GM20000 (cell line): ENCODE data around the gene NMNAT3.

Experiments used
- DNase-seq: peaks from one replicate; pipeline ENCODE4 v3.0.0; 2012; ENCODE audit warnings: low spot score
- CTCF ChIP-seq: IDR thresholded peaks from 2 replicates; pipeline ENCODE4 v1.5.1; 2012; ENCODE audit warnings: mild to moderate bottlenecking, control low read depth; ENCODE audit errors: extremely low read depth, missing control alignments

NMNAT3 gene

GRCh38 chr3:139675327-139675726 lies 2.4 kb downstream of the NMNAT3 start:
- no peak for TF ChIP-seq CTCF
- DNase-seq, result no peak

GRCh38 chr3:139674571-139675260 lies 3.1 kb downstream of the NMNAT3 start:
- TF ChIP-seq CTCF, result no peak
- no peak for DNase-seq

DNA sequence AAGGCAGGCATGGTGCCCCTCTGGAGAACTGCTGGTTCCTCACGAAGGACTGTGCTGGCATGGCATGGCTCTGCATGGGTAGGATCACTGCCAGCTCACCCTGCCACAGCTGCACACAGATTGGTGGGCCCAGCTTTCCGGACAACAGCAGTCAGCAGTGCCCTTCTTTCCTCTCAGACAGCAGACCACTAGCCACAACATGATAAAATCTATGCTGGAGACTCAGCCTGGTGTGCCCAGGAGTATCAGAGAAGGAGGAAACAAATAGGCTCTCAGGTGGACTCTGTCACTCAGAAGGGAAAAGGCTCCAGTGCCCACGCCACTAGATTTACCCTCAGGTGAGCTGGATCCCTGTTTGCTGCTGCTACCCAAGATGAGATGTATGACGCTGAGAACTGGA lies 4.9 kb downstream of the NMNAT3 start:
- TF ChIP-seq CTCF, result no peak
- DNase-seq, result no peak

GRCh38 chr3:139671863-139672646 lies 5.7 kb downstream of the NMNAT3 start:
- no peak for DNase-seq
- no peak for TF ChIP-seq CTCF

- TF ChIP-seq CTCF, result no peak
- no peak for DNase-seq
These were observed 6.7 kb downstream of the NMNAT3 start for GRCh38 chr3:139671107-139671506.

GRCh38 chr3:139670196-139670595 lies 7.6 kb downstream of the NMNAT3 start:
- DNase-seq, result no peak
- TF ChIP-seq CTCF, result no peak

DNA sequence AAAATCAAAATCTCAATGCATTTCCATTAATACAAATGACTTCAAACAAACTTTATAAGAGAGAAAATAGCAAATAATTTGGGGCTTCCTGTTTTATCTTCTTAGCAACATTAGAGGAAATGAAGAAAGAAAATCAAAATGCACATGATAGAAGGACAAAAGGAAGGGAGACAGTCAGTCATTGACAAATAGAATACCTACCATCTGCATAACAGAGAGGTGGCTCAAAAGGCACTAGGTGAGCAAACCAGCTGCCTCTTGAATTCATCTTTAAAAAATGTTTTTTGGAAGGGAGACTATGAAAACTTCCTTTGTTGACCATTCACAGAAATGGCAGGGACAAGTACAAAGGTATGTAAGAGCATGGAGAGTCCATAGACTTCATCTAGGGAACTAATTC lies 9.4 kb downstream of the NMNAT3 start:
- no peak for DNase-seq

More for the DNA sequence above, 9.4 kb downstream of the NMNAT3 start:
- TF ChIP-seq CTCF, result no peak
